Activated naive CD4-positive, alpha-beta T cell treated with anti-CD3 and anti-CD28 coated beads, Interleukin-2, amount 50 U/mL, for 24 hours (primary cell): ENCODE measurements around the gene A3GALT2.

ENCODE experiments used
- H3K27ac Mint-ChIP-seq: one replicate; pipeline ENCODE4 v1.8.0; 2021; ENCODE audit warnings: mild to moderate bottlenecking, mixed read lengths
- H3K27me3 Mint-ChIP-seq: one replicate; pipeline ENCODE4 v1.8.0; 2021; ENCODE audit warnings: mixed read lengths
- H3K36me3 Mint-ChIP-seq: one replicate; pipeline ENCODE4 v1.8.0; 2021; ENCODE audit warnings: mixed read lengths
- H3K4me1 Mint-ChIP-seq: one replicate; pipeline ENCODE4 v1.8.0; 2021; ENCODE audit warnings: mixed read lengths
- H3K4me3 Mint-ChIP-seq: one replicate; pipeline ENCODE4 v1.8.0; 2021; ENCODE audit warnings: mild to moderate bottlenecking, mixed read lengths
- H3K9me3 Mint-ChIP-seq: one replicate; pipeline ENCODE4 v1.8.0; 2021; ENCODE audit warnings: mixed read lengths

Gene A3GALT2

DNA sequence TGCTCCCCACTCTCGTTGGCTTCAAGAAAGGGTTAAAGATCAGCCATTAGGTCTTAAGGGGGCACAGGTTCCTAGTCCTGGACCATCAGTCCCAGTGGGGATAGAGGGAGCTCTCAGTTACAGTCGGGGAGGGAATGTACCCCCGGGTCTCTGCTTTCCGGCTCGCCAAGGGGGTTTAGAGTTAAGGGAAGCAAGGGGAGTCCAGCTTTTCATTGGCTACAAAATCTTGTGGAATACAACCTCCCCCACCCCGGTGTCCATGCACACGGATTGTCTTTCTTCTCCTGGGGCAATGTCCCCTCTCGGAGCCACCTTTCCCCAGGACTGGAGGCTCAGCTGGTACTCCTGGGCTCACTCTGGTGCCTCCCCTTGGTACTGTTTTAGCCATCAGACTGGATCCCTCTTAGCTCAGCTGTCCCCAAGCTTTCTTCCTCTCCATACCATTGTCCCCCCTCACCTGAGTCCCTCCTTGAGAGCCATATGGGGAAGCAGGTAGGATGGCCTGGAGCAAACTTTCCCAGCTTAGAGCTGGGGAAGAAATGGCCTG is at the start of gene A3GALT2:
Gene A3GALT2, minus strand, starts transcription at position 480 of the 547 bp plus-strand sequence. Its CDS starts 0 bp downstream, at position 480.
- H3K27me3 Mint-ChIP-seq, result no peaks in the 10 kb centered on the region
- H3K27ac Mint-ChIP-seq, result no peak within 1 kb of the TSS
- no peak within 1 kb of the TSS for H3K4me3 Mint-ChIP-seq
- peaks cover 4% of the 10 kb centered on the region for H3K4me1 Mint-ChIP-seq
- no peaks in the 10 kb centered on the region for H3K9me3 Mint-ChIP-seq
- peaks cover 1% of the 10 kb centered on the region for H3K36me3 Mint-ChIP-seq

DNA sequence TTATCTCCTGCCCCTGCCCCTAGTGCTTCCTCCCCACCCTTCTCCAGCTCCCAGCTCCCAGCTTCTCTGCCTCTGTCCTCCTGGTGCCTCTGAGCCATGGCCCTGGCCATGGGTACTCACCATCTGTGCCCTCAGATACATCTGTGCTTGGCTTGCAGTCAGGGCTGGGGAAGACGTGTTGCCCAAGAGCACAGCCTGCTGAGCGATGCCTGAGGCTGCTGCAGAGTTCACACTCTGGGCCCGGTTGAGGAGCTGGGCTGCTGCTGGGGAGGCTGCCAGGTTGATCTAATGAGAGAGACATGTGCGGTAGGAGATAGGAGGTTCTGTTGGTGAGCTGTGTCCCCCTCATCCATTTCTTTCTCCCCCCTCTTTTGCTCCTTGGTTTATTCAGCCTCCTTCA is 49.4 kb upstream of the A3GALT2 start:
- Mint-ChIP-seq H3K27ac (no peak overlapping the region), H3K9me3 (no peaks in the 10 kb centered on the region)

DNA sequence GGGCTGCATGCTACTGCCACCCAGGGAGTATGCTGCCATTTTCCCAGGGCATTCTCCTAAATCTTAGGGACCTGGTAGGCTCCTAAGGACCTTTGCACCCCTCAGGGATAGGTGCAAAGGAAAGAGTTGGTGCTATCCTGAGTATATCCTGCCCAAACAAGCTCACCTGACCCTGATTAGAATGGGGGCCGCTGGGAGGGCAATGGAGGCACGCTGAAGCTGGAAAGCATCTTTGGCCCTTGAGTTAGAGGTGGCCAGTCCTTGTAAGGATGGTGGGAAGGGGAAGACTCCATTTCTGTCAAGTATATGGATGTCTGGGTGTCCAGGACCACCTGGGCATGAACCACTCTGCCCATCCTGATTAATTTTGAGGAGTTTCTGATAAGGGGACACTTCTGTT is 48.9 kb upstream of the A3GALT2 start:
- Mint-ChIP-seq H3K4me1 (no peaks in the 10 kb centered on the region), H3K4me3 (no peak overlapping the region), H3K27me3 (no peaks in the 10 kb centered on the region), H3K9me3 (no peaks in the 10 kb centered on the region), H3K36me3 (no peaks in the 10 kb centered on the region), H3K27ac (no peak overlapping the region)

More for the DNA sequence above, 49.4 kb upstream of the A3GALT2 start:
- no peaks in the 10 kb centered on the region for H3K4me1 Mint-ChIP-seq
- no peaks in the 10 kb centered on the region for H3K36me3 Mint-ChIP-seq
- H3K27me3 Mint-ChIP-seq, result no peaks in the 10 kb centered on the region
- no peak overlapping the region for H3K4me3 Mint-ChIP-seq

DNA sequence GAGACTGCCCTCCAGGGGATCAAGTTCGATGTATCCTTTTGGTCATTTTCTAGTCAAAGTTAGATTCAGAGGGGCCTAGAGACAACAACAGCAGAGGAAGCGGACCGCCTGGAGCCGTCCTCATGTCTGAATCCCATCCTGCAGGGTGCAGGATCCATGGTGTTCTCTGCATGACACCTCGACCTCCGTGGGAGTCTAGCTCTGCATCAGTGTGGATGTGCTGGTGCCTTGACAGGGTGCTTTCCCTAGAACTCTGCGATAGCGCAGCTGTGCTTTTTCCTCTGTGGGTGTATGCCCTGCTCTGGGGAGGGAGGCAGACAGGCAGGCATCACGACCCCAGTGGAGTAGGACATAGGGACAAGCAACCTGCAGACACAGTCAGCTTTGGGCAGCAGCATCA is 48.2 kb upstream of the A3GALT2 start:
- Mint-ChIP-seq H3K9me3 (no peaks in the 10 kb centered on the region), H3K27ac (no peak overlapping the region), H3K4me1 (no peaks in the 10 kb centered on the region), H3K36me3 (no peaks in the 10 kb centered on the region), H3K4me3 (no peak overlapping the region), H3K27me3 (no peaks in the 10 kb centered on the region)

DNA sequence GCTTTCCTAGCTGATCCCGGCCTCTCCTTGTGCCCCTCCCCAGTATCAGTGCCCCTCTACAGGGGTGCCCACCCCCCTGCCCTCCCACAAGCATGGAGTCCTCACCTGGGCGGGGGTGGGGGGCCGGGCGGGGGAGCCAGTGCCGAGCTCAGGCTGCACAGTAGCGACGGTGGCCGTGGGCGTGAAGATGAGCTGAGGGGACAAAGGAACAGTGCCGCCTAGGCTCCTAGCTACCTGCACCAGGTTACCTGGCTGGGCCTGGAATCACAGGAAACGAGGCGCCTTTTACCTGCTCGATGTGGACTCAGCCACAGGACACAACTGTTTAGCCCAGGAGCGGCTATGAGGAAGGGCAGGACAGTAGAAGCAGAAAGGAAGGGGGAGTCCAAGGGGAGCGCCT is 47.5 kb upstream of the A3GALT2 start:
- Mint-ChIP-seq H3K27me3 (no peaks in the 10 kb centered on the region), H3K27ac (no peak overlapping the region), H3K36me3 (no peaks in the 10 kb centered on the region), H3K9me3 (no peaks in the 10 kb centered on the region), H3K4me3 (no peak overlapping the region), H3K4me1 (no peaks in the 10 kb centered on the region)

DNA sequence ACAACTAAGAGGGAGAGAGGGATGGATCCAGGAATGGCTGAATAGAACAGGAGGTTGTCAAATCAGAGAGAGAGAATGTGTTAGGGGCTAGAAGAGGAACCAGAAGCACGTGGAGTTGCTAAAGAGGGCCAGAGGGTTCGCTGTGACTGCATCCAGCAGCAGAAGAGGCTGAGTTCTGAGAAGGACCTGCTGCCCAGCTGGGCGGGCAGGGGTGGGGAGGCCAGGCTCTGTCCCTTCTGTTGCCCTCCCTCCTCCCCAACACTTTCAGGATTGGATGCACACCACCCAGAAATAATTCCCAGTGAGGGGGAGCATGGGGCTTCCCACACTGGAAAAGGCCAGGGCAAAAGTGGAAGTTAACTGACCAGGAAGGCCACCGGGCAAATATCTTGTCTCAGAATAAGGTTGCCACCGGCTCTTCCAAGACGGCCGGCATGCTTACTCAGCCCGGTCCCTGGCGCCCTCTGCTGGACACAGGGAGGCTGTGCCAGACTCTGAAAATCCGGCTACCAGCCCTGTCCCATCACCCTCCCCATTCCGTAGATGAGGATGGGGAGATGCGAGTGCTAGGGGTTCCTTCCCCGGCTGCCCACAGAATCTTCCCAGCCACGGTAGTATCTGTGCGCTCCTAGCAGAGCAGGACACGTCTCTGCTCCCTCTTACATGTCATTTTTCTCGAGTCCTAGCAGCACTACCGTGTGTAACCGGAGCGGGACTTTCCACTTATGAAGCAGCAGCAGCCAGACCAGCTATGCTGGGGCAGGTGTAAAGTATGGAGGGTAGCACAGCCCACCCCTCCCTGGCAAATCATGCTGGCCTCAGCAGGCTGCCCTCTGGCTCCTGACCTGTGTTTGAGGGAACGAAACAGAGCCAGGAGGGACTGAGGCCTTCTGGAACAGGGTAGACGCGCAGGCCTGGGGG is 46.8 kb upstream of the A3GALT2 start:
- Mint-ChIP-seq H3K36me3 (no peaks in the 10 kb centered on the region), H3K27ac (no peak overlapping the region), H3K9me3 (no peaks in the 10 kb centered on the region), H3K27me3 (no peaks in the 10 kb centered on the region), H3K4me1 (no peaks in the 10 kb centered on the region), H3K4me3 (no peak overlapping the region)

DNA sequence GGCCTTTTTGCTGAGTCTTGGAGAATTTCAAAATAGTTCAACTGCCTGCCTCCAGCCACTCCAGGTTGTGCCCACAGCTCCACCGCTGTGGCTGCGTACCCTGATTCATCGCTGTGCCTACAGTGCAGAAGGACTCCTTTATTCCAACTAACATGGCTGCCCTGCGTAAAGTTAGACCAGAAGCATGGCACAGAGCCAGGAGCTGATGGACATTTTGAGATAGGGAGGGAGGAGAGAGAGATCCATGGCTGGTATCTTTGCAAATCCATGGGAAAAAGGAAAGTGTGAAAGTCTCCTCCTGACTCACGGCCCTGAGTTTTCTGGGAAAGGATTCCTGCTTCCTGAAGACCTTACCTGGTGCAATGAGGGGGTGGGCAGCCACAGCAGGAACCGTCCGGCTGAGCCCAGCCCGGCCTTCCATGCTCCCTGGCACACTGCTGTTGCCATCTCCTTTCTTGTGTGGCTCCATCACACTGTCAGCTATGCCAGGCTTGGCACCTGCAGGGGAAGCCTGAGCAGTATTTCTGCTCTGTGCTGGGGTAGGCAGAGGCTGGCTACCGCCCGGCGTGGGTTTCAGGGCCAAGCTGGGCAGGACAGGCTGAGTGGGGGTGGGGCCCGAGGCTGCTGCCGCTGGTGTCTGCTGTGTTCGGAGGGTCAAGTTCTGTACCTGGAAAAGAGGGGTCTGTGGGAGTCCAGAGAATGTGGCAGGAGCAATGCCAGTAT is 46.0 kb upstream of the A3GALT2 start:
- Mint-ChIP-seq H3K27me3 (no peaks in the 10 kb centered on the region), H3K36me3 (no peaks in the 10 kb centered on the region), H3K9me3 (no peaks in the 10 kb centered on the region), H3K4me3 (no peak overlapping the region), H3K27ac (no peak overlapping the region), H3K4me1 (no peaks in the 10 kb centered on the region)

DNA sequence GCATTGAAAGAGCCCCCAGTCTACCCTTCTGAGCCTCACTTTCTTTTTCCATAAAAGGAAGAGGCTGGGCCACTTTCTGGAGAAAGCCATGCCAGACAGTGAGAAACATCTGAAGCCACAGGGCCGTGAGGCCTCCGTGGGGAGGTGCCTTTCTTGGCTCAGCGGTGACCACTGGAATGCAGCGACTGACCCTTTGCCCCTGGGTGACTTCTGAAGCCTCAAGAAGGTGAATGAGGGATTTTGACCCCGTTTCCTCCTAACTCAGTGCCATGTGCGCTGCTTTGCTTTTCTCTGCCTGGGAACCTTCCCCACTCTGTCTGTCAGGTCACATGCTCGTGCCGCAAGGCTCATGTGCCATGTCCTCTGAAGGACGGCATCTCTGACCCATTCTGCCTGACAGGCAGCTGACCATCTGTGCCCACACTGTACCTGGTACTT is 44.7 kb upstream of the A3GALT2 start:
- H3K27me3 Mint-ChIP-seq, result no peaks in the 10 kb centered on the region
- no peaks in the 10 kb centered on the region for H3K9me3 Mint-ChIP-seq
- no peaks in the 10 kb centered on the region for H3K4me1 Mint-ChIP-seq
- H3K4me3 Mint-ChIP-seq, result no peak overlapping the region
- no peaks in the 10 kb centered on the region for H3K36me3 Mint-ChIP-seq
- H3K27ac Mint-ChIP-seq, result no peak overlapping the region

DNA sequence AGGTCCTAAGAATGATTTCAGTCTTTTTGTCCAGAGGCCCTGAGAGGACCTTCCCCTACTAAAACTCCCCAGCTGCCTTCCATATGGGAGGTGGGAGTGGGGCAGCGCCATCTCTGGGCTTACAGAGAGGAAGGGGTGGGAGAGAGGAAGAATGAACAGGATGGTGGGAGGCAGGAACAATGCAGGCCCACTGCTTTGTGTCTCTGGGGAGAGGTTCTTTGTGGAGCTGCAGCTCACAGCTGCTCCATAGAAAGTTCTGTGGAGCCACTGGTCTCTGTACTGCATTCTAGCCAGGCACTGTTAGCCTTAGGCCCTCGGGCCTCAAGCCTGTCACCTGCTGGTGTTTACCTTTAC is 43.6 kb upstream of the A3GALT2 start:
- Mint-ChIP-seq H3K4me1 (no peaks in the 10 kb centered on the region), H3K36me3 (no peaks in the 10 kb centered on the region), H3K9me3 (no peaks in the 10 kb centered on the region), H3K4me3 (no peak overlapping the region), H3K27ac (no peak overlapping the region), H3K27me3 (no peaks in the 10 kb centered on the region)

DNA sequence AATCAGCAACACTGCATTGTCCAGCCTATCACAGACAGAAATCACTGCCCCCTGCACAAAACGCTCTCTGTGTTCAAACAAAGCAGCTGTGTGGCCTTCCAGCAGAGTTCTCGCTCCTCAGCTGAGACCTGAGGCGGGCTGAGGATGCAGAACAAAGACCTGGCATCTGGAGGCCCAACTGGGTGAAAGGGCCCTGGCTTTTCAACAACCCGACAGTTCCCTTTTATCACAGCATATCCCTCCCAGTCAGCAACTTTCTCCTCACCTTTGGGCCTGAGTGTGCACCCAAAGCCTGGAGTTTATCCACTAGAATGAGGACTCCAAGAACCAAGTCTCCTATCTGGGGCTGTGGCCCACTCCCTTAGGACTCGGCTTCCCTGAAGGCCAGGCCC is 42.6 kb upstream of the A3GALT2 start:
- H3K27me3 Mint-ChIP-seq, result no peaks in the 10 kb centered on the region
- no peaks in the 10 kb centered on the region for H3K9me3 Mint-ChIP-seq
- H3K36me3 Mint-ChIP-seq, result no peaks in the 10 kb centered on the region
- H3K4me1 Mint-ChIP-seq, result no peaks in the 10 kb centered on the region
- H3K4me3 Mint-ChIP-seq, result no peak overlapping the region
- H3K27ac Mint-ChIP-seq, result no peak overlapping the region

DNA sequence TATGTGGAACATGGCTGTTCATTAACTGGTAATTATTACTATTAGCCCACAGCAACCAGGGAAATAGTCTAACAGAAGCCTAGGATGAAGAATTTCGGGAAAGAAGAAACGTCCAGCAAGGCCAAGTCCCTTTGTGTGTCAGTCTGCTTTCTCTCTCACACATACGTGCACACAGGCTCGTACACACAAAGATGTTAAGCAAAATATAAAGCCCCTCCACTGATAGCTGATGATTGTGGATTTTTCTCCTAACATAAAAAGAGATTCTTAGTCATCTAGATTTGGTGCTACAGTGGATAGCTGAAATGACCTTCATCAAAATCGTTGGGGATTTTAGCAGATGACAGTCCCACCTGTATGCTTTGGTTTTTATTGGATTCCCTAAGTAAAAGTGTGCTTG is 42.1 kb upstream of the A3GALT2 start:
- H3K4me3 Mint-ChIP-seq, result no peak overlapping the region
- H3K27me3 Mint-ChIP-seq, result no peaks in the 10 kb centered on the region
- no peak overlapping the region for H3K27ac Mint-ChIP-seq
- no peaks in the 10 kb centered on the region for H3K4me1 Mint-ChIP-seq
- H3K36me3 Mint-ChIP-seq, result no peaks in the 10 kb centered on the region
- no peaks in the 10 kb centered on the region for H3K9me3 Mint-ChIP-seq

DNA sequence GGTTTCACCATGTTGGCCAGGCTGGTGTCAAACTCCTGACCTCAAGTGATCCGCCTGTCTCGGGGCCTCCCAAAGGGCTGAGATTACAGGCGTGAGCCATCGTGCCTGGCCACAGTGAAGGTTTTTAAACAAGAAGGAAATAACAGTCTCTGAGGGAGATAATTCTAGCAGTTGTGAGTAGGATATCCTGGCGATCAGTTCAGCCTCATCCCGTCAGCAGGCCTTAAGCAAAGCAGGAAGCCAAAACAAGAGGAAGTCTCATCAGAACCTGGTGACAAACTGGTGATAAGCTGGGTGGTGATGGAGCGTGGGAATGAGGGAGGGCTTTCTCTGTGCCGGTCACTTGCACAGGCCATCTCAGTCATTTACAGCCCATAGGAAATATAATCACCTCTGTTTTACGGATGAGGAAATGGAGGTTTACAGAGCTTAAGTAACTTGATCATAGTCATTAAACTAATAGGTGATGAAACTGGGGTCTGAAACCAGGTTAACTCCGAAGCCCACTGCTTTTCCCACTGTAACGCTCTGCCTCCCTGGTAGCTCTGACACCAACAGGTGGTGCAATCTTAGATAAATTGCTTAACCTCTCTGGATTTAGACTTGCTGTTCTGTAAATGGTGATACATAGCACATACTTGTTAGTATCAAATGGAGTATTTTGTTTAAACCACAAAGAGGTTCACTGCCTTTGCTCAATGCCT is 40.8 kb upstream of the A3GALT2 start:
- no peak overlapping the region for H3K27ac Mint-ChIP-seq
- H3K27me3 Mint-ChIP-seq, result no peaks in the 10 kb centered on the region
- H3K9me3 Mint-ChIP-seq, result no peaks in the 10 kb centered on the region
- no peak overlapping the region for H3K4me3 Mint-ChIP-seq
- no peaks in the 10 kb centered on the region for H3K36me3 Mint-ChIP-seq
- no peaks in the 10 kb centered on the region for H3K4me1 Mint-ChIP-seq

DNA sequence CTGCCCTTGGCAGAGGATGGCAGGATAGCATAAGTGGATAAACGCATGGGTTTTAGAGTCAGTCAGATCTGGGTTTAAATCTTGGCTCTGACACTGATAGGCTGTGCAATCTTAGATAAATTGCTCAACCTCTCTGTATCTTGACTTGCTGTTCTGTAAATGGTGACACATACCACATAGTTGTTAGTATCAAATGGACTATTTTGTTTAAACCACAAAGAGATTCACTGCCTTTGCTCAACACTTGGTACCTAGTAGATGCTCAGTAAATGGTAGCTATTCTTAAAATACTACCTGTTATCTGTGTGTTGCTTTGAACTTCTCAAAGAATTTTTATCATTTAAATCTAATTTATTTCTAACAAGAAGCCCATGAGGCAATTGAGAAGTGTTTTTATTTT is 39.5 kb upstream of the A3GALT2 start:
- Mint-ChIP-seq H3K4me3 (no peak overlapping the region), H3K9me3 (no peaks in the 10 kb centered on the region), H3K4me1 (no peaks in the 10 kb centered on the region), H3K27ac (no peak overlapping the region), H3K27me3 (no peaks in the 10 kb centered on the region), H3K36me3 (no peaks in the 10 kb centered on the region)

DNA sequence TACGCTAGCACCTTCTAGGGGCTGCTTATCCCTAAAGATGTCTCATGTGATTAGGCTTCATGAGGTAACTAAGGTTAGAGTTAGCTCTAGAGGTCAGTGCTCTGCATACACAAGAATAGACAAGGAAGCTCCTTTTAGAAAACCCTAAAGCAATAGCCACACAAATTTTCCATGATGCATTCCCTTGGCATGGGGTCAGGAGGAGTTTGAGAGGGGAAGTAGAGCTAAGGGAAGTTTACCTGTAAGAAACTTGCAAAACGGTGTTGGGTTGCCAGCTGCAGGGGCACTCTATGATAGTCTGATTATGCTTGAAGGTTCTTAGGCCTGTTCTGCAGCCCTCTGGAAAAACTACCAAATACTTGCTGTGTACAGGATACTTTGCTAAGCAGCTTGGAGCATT is 39.0 kb upstream of the A3GALT2 start:
- no peak overlapping the region for H3K4me3 Mint-ChIP-seq
- no peaks in the 10 kb centered on the region for H3K4me1 Mint-ChIP-seq
- no peaks in the 10 kb centered on the region for H3K27me3 Mint-ChIP-seq
- H3K36me3 Mint-ChIP-seq, result no peaks in the 10 kb centered on the region
- no peaks in the 10 kb centered on the region for H3K9me3 Mint-ChIP-seq
- no peak overlapping the region for H3K27ac Mint-ChIP-seq

DNA sequence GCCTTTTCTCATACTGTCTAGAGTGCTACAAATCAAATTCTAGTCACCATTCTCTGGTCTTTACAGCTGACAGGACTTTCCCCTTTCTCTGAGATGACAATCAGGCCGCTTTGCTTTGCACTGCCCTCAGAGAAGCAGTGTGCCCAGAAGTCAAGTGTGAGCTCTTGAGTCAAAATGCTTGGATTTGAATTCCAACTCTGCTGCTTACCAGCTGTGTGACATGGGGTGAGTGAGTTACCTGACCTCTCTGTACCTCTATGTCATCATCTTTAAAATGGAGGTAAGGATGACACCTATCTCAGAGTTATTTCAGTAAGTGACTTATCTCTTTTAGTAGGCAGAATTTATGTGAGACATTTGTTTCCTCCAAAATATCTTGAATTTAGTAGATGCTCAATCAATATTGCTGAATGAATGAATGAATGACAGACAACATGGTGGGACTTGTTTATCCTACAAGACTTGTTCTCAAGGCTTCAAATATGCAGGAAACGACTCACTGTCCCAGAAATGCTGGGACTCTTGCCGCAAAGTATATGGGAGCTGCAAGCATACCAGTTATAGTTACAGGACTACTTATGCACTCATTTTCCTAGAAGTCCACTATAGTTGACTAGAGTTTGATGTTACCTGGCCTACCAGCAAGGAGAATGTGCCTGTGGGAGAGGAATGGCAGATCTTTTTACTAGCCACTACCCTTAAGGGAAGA is 38.1 kb upstream of the A3GALT2 start:
- Mint-ChIP-seq H3K27ac (no peak overlapping the region), H3K4me3 (no peak overlapping the region), H3K9me3 (no peaks in the 10 kb centered on the region), H3K27me3 (no peaks in the 10 kb centered on the region), H3K36me3 (no peaks in the 10 kb centered on the region), H3K4me1 (no peaks in the 10 kb centered on the region)
